MCF 10A (cell line): ENCODE data around the gene LCP1. TPM values are rescaled to one million over a fixed set of nuclear protein-coding genes. Genes with fewer than 3 reads are reported as not detected.

Source experiments
- BruUV-seq: library from RNA; stranded (reverse); fragments of 400-500 nt; replicated peaks from 2 replicates; lab custom pipeline; 2021; lab: Mats Ljungman, UMichigan
- CTCF ChIA-PET: fragments of 300-600 bp; sonication (Branson Sonifier 250); formaldehyde crosslinking; extraction: SDS; loops from one replicate; lab custom pipeline; 2021; ENCODE audit warnings: antibody characterized with exemption, inconsistent platforms; lab: Yijun Ruan, JAX
- POLR2A ChIA-PET: fragments of 300-600, 350-650 bp; sonication (Branson Sonifier 250); formaldehyde crosslinking; extraction: SDS; loops from one replicate; lab custom pipeline; 2020; ENCODE audit warnings: antibody characterized with exemption, inconsistent platforms; lab: Yijun Ruan, JAX
- DNase-seq: peaks from one replicate; pipeline ENCODE4 v3.0.0-alpha.2; 2018; ENCODE audit not compliant: unreplicated experiment
- H3K27ac Mint-ChIP-seq: one replicate; pipeline ENCODE4 v1.8.0; 2022; ENCODE audit warnings: mild to moderate bottlenecking, low read depth, mixed read lengths; ENCODE audit not compliant: unreplicated experiment
- H3K27me3 Mint-ChIP-seq: one replicate; pipeline ENCODE4 v1.8.0; 2022; ENCODE audit warnings: mixed read lengths; ENCODE audit not compliant: insufficient read depth, unreplicated experiment
- H3K36me3 Mint-ChIP-seq: one replicate; pipeline ENCODE4 v1.8.0; 2022; ENCODE audit warnings: mild to moderate bottlenecking, moderate library complexity, mixed read lengths; ENCODE audit not compliant: insufficient read depth, unreplicated experiment
- H3K4me1 Mint-ChIP-seq: one replicate; pipeline ENCODE4 v1.8.0; 2022; ENCODE audit warnings: mixed read lengths; ENCODE audit not compliant: insufficient read depth, unreplicated experiment
- H3K4me3 Mint-ChIP-seq: one replicate; pipeline ENCODE4 v1.8.0; 2022; ENCODE audit warnings: mild to moderate bottlenecking, moderate library complexity, mixed read lengths; ENCODE audit not compliant: unreplicated experiment
- H3K9me3 Mint-ChIP-seq: one replicate; pipeline ENCODE4 v1.8.0; 2022; ENCODE audit warnings: mixed read lengths; ENCODE audit not compliant: unreplicated experiment
- CTCF ChIP-seq: fragments of 200-600 bp; IDR thresholded peaks from one replicate; pipeline ENCODE4 v1.8.0; 2022; ENCODE audit warnings: antibody characterized with exemption, mild to moderate bottlenecking; ENCODE audit not compliant: unreplicated experiment
- intact Hi-C: fragments of 100-400 bp; cut with micrococcal nuclease; formaldehyde crosslinking; loops from 2 replicates; pipeline ENCODE4 v1.14.1; 2022
- total RNA-seq: library from RNA; stranded (reverse); gene quantifications from 2 replicates; pipeline ENCODE4 v1.2.3, GENCODE V29; 2022

LCP1 gene
- total RNA-seq, 1 experiment from 2014 or later, result 0.89 TPM

- H3K36me3 Mint-ChIP-seq, result no peaks in the 10 kb centered on the region
- no peaks in the 10 kb centered on the region for H3K4me1 Mint-ChIP-seq
- intact Hi-C loops, result no loop called here
- TF ChIP-seq CTCF, result no peak
- no TSS peak for BruUV-seq
- POLR2A ChIA-PET, result no interaction called here
- CTCF ChIA-PET, result interaction anchor here (1.0 kb wide), 1 partner anchor 49 kb away, joined by 4 read pairs; no protein-coding TSS in a partner anchor
- no peak for DNase-seq
- H3K9me3 Mint-ChIP-seq, result no peaks in the 10 kb centered on the region
- no peak overlapping the region for H3K4me3 Mint-ChIP-seq
- no peak overlapping the region for H3K27ac Mint-ChIP-seq
- peaks cover 20% of the 10 kb centered on the region for H3K27me3 Mint-ChIP-seq
These were observed 104.7 kb downstream of the LCP1 start for GRCh38 chr13:46077265-46077664.

GRCh38 chr13:46076827-46077226 is 105.2 kb downstream of the LCP1 start:
- intact Hi-C loops, result no loop called here
- H3K27me3 Mint-ChIP-seq, result peaks cover 20% of the 10 kb centered on the region

More at GRCh38 chr13:46076827-46077226, 105.2 kb downstream of the LCP1 start:
- DNase-seq, result no peak
- no peak overlapping the region for H3K27ac Mint-ChIP-seq
- no peaks in the 10 kb centered on the region for H3K9me3 Mint-ChIP-seq
- no peak for TF ChIP-seq CTCF
- no peak overlapping the region for H3K4me3 Mint-ChIP-seq
- H3K36me3 Mint-ChIP-seq, result no peaks in the 10 kb centered on the region
- POLR2A ChIA-PET, result no interaction called here
- no TSS peak for BruUV-seq
- CTCF ChIA-PET, result no interaction called here
- H3K4me1 Mint-ChIP-seq, result no peaks in the 10 kb centered on the region

Other genes with a start within 250 kb of the LCP1 start
- 33.9 and 39.0 TPM in 2 replicates for gene ZC3H13, start 129.4 kb downstream of the LCP1 start, total RNA-seq
- not detected in 2 replicates for gene CPB2, start 77.1 kb downstream of the LCP1 start, total RNA-seq
- not detected in 2 replicates for gene LRRC63, start 29.8 kb upstream of the LCP1 start, total RNA-seq
- gene RUBCNL, start 205.1 kb upstream of the LCP1 start, total RNA-seq, result 0.37 and 1.2 TPM in 2 replicates